ENCODE results near the gene SHROOM3. TPM values are rescaled to one million over a fixed set of nuclear protein-coding genes. Genes with fewer than 3 reads are reported as not detected.
"Not testable (repeated sequence)": the region's sequence is repeated elsewhere in the genome, so short reads cannot be mapped to it uniquely, and the experiment has no call there.

Gene SHROOM3
- total RNA-seq, 1 donor from 2014 or later = 320 TPM

- DNase-seq (ENCODE audit: low spot score) = no peak
These were observed 10.9 kb downstream of the SHROOM3 start for GRCh38 chr4:76445911-76446310.

- DNase-seq (ENCODE audit: low spot score) = no peak
These were observed 12.4 kb downstream of the SHROOM3 start for GRCh38 chr4:76447393-76447851.

- no peak for DNase-seq (ENCODE audit: low spot score)
These were observed 13.2 kb downstream of the SHROOM3 start for GRCh38 chr4:76448211-76448610.

GRCh38 chr4:76449362-76449767, 14.3 kb downstream of the SHROOM3 start:
- no peak for DNase-seq (ENCODE audit: low spot score)

GRCh38 chr4:76449833-76450232, 14.8 kb downstream of the SHROOM3 start:
- peak; percentile 44 for DNase-seq (ENCODE audit: low spot score)

- no peak for DNase-seq (ENCODE audit: low spot score)
These were observed 18.2 kb downstream of the SHROOM3 start for GRCh38 chr4:76453232-76453631.

- DNase-seq (ENCODE audit: low spot score) = not testable (repeated sequence)
These were observed 19.0 kb downstream of the SHROOM3 start for GRCh38 chr4:76454073-76454472.

- no peak for DNase-seq (ENCODE audit: low spot score)
These were observed 22.9 kb downstream of the SHROOM3 start for GRCh38 chr4:76457885-76458284.

GRCh38 chr4:76458297-76458696, 23.3 kb downstream of the SHROOM3 start:
- DNase-seq (ENCODE audit: low spot score) = no peak

GRCh38 chr4:76458825-76459224, 23.8 kb downstream of the SHROOM3 start:
- DNase-seq (ENCODE audit: low spot score) = no peak

- DNase-seq (ENCODE audit: low spot score) = no peak
These were observed 24.3 kb downstream of the SHROOM3 start for GRCh38 chr4:76459291-76459723.

- DNase-seq (ENCODE audit: low spot score) = no peak
These were observed 28.5 kb downstream of the SHROOM3 start for GRCh38 chr4:76463568-76463967.

- DNase-seq (ENCODE audit: low spot score) = no peak
These were observed 35.0 kb downstream of the SHROOM3 start for GRCh38 chr4:76470064-76470463.

GRCh38 chr4:76470532-76470931, 35.5 kb downstream of the SHROOM3 start:
- DNase-seq (ENCODE audit: low spot score) = no peak

- DNase-seq (ENCODE audit: low spot score) = no peak
These were observed 41.5 kb downstream of the SHROOM3 start for GRCh38 chr4:76476571-76476970.

GRCh38 chr4:76484654-76485053, 49.6 kb downstream of the SHROOM3 start:
- DNase-seq (ENCODE audit: low spot score) = no peak

GRCh38 chr4:76485450-76485849, 50.4 kb downstream of the SHROOM3 start:
- DNase-seq (ENCODE audit: low spot score) = peak; percentile 65

GRCh38 chr4:76486588-76487276, 51.7 kb downstream of the SHROOM3 start:
- DNase-seq (ENCODE audit: low spot score) = no peak

- no peak for DNase-seq (ENCODE audit: low spot score)
These were observed 52.6 kb downstream of the SHROOM3 start for GRCh38 chr4:76487621-76488020.

- DNase-seq (ENCODE audit: low spot score) = no peak
These were observed 53.4 kb downstream of the SHROOM3 start for GRCh38 chr4:76488455-76488854.

- no peak for DNase-seq (ENCODE audit: low spot score)
These were observed 54.1 kb downstream of the SHROOM3 start for GRCh38 chr4:76488888-76489685.

- DNase-seq (ENCODE audit: low spot score) = no peak
These were observed 54.7 kb downstream of the SHROOM3 start for GRCh38 chr4:76489686-76490161.

GRCh38 chr4:76492055-76492454, 57.0 kb downstream of the SHROOM3 start:
- no peak for DNase-seq (ENCODE audit: low spot score)
